Hepatocyte (in vitro differentiated cells): ENCODE measurements around the gene MID1. TPM values are rescaled to one million over a fixed set of nuclear protein-coding genes. Genes with fewer than 3 reads are reported as not detected.
A peak's percentile ranks its signal among the peaks of the same experiment; 100 is the strongest.

Source experiments
- DNase-seq: peaks from one replicate; pipeline ENCODE4 v3.0.0-alpha.2; 2016; ENCODE audit warnings: low spot score
- H2AFZ ChIP-seq: fragments of 200-600 bp; sonication (generic); 2 replicates; pipeline ENCODE4 v1.6.0; 2016; ENCODE audit warnings: antibody characterized with exemption, mild to moderate bottlenecking
- H3K27ac ChIP-seq: fragments of 200-600 bp; sonication (generic); 2 replicates; pipeline ENCODE4 v1.5.1; 2016; ENCODE audit warnings: mild to moderate bottlenecking
- H3K27me3 ChIP-seq: fragments of 200-600 bp; sonication (generic); 2 replicates; pipeline ENCODE4 v1.6.1; 2016
- H3K36me3 ChIP-seq: fragments of 200-600 bp; sonication (generic); replicated peaks from 2 replicates; pipeline ENCODE4 v1.5.1; 2016; ENCODE audit warnings: low read depth; ENCODE audit not compliant: insufficient read depth
- H3K4me1 ChIP-seq: fragments of 200-600 bp; sonication (generic); 2 replicates; pipeline ENCODE4 v1.5.1; 2016; ENCODE audit warnings: mild to moderate bottlenecking, moderate library complexity; ENCODE audit not compliant: insufficient read depth
- H3K4me2 ChIP-seq: fragments of 200-600 bp; sonication (generic); 2 replicates; pipeline ENCODE4 v1.6.0; 2016
- H3K4me3 ChIP-seq: fragments of 200-600 bp; sonication (generic); 2 replicates; pipeline ENCODE4 v1.5.1; 2016; ENCODE audit warnings: mild to moderate bottlenecking
- H3K79me2 ChIP-seq: fragments of 200-600 bp; sonication (generic); 2 replicates; pipeline ENCODE4 v1.6.0; 2017; ENCODE audit warnings: mild to moderate bottlenecking
- H3K9me2 ChIP-seq: fragments of 200-600 bp; sonication (generic); replicated peaks from 2 replicates; pipeline ENCODE4 v1.6.0; 2017; ENCODE audit warnings: mild to moderate bottlenecking; ENCODE audit not compliant: insufficient read depth
- H3K9me3 ChIP-seq: fragments of 200-600 bp; sonication (generic); 2 replicates; pipeline ENCODE4 v1.5.1; 2016; ENCODE audit warnings: low read depth, mild to moderate bottlenecking
- H4K20me1 ChIP-seq: fragments of 200-600 bp; sonication (generic); 2 replicates; pipeline ENCODE4 v1.6.0; 2016; ENCODE audit warnings: mild to moderate bottlenecking; ENCODE audit not compliant: insufficient read depth, poor library complexity, severe bottlenecking
- CTCF ChIP-seq: fragments of 200-600 bp; sonication (generic); IDR thresholded peaks from 2 replicates; pipeline ENCODE4 v1.5.1; 2016; ENCODE audit warnings: antibody characterized with exemption, mild to moderate bottlenecking; ENCODE audit not compliant: poor library complexity
- EZH2 ChIP-seq: fragments of 200-600 bp; sonication (generic); IDR thresholded peaks from 2 replicates; pipeline ENCODE4 v1.6.1; 2016; ENCODE audit warnings: antibody characterized with exemption, mild to moderate bottlenecking, borderline replicate concordance
- EZH2phosphoT487 ChIP-seq: fragments of 200-600 bp; sonication (generic); IDR thresholded peaks from one replicate; pipeline ENCODE4 v1.6.1; 2018; ENCODE audit warnings: antibody characterized with exemption, mild to moderate bottlenecking, low read depth, moderate library complexity; ENCODE audit not compliant: unreplicated experiment, severe bottlenecking
- WGBS: methylation state at CpG from one replicate; pipeline ENCODE4 v1.1.6; 2016; ENCODE audit warnings: low lambda C conversion rate; ENCODE audit errors: missing lambda C conversion rate; 5-methylcytosine and 5-hydroxymethylcytosine counted together
- polyA plus RNA-seq: library from polyadenylated mRNA; unstranded; fragments of >200 nt; fragmentation: Nextera tagmentation; extraction: Ambion mirVana; gene quantifications from 2 replicates; pipeline ENCODE4 v1.2.1, GENCODE V29; 2016
- total RNA-seq: library from RNA; depleted of rRNA; stranded (reverse); fragments of >200 nt; gene quantifications from 2 replicates; pipeline ENCODE4 v1.2.3, GENCODE V29; 2014

Gene MID1
- total and polyA plus RNA-seq, 2 experiments from 2014 or later: 21.1 to 21.3 TPM

- Histone ChIP-seq H3K36me3 (no peaks in the 10 kb centered on the region), H3K4me2 (peak overlapping the region; percentile 59), H3K27me3 (no peaks in the 10 kb centered on the region), H3K27ac (peak overlapping the region; percentile 79), H3K4me1 (peaks cover 19% of the 10 kb centered on the region), H3K9me3 (peaks cover 5% of the 10 kb centered on the region), H3K9me2 (no peaks in the 10 kb centered on the region), H3K4me3 (peak overlapping the region; percentile 6), H2AFZ (peak overlapping the region; percentile 0), H4K20me1 (no peaks in the 10 kb centered on the region), H3K79me2 (peaks cover 45% of the 10 kb centered on the region)
- TF ChIP-seq EZH2 (no peak), EZH2phosphoT487 (no peak), CTCF (no peak)
- WGBS: 46% methylated on average over 12 of the region's 12 CpGs
- DNase-seq: peak; percentile 15
These were observed 41.0 kb downstream of the MID1 start for GRCh38 chrX:10579112-10580011.

- DNase-seq: no peak
- 79% methylated on average over 2 of the region's 2 CpGs for WGBS
- TF ChIP-seq CTCF (no peak), EZH2phosphoT487 (no peak), EZH2 (no peak)
- H3K9me2 ChIP-seq: no peaks in the 10 kb centered on the region
- peak overlapping the region; percentile 79 for H3K27ac ChIP-seq
- peaks cover 50% of the 10 kb centered on the region for H3K79me2 ChIP-seq
- no peaks in the 10 kb centered on the region for H4K20me1 ChIP-seq
- peak overlapping the region; percentile 59 for H3K4me2 ChIP-seq
- no peaks in the 10 kb centered on the region for H3K27me3 ChIP-seq
- H3K4me1 ChIP-seq: peaks cover 19% of the 10 kb centered on the region
- no peak overlapping the region for H3K4me3 ChIP-seq
- no peaks in the 10 kb centered on the region for H3K36me3 ChIP-seq
- H3K9me3 ChIP-seq: peaks cover 5% of the 10 kb centered on the region
- no peak overlapping the region for H2AFZ ChIP-seq
These were observed 41.9 kb downstream of the MID1 start for GRCh38 chrX:10578527-10578926.

GRCh38 chrX:10577853-10578252 is 42.5 kb downstream of the MID1 start:
- Histone ChIP-seq H3K4me1 (peaks cover 19% of the 10 kb centered on the region), H3K36me3 (no peaks in the 10 kb centered on the region), H4K20me1 (no peaks in the 10 kb centered on the region), H3K9me3 (no peaks in the 10 kb centered on the region), H3K9me2 (no peaks in the 10 kb centered on the region), H3K4me3 (no peak overlapping the region), H2AFZ (no peak overlapping the region), H3K4me2 (peak overlapping the region; percentile 59), H3K79me2 (peaks cover 53% of the 10 kb centered on the region), H3K27me3 (no peaks in the 10 kb centered on the region), H3K27ac (peak overlapping the region; percentile 79)
- 38% methylated on average over 2 of the region's 2 CpGs for WGBS
- TF ChIP-seq EZH2phosphoT487 (no peak), CTCF (no peak), EZH2 (no peak)
- no peak for DNase-seq
